ENCODE results near the gene ADARB2.

Gene ADARB2

GRCh38 chr10:1664333-1664964 is 72.9 kb downstream of the ADARB2 start:
- H3K4me1 Mint-ChIP-seq: no peaks in the 10 kb centered on the region
- no peak overlapping the region for H3K27ac Mint-ChIP-seq
- no peaks in the 10 kb centered on the region for H3K9me3 Mint-ChIP-seq
- no peaks in the 10 kb centered on the region for H3K36me3 Mint-ChIP-seq
- no peak overlapping the region for H3K4me3 Mint-ChIP-seq
- peaks cover 6% of the 10 kb centered on the region for H3K27me3 Mint-ChIP-seq

GRCh38 chr10:1663226-1663625 is 74.1 kb downstream of the ADARB2 start:
- Mint-ChIP-seq H3K36me3 (no peaks in the 10 kb centered on the region), H3K4me3 (no peak overlapping the region)

GRCh38 chr10:1662438-1663025 is 74.8 kb downstream of the ADARB2 start:
- Mint-ChIP-seq H3K27me3 (peaks cover 6% of the 10 kb centered on the region), H3K9me3 (no peaks in the 10 kb centered on the region), H3K4me1 (no peaks in the 10 kb centered on the region), H3K4me3 (no peak overlapping the region), H3K36me3 (no peaks in the 10 kb centered on the region), H3K27ac (no peak overlapping the region)

More at GRCh38 chr10:1663226-1663625, 74.1 kb downstream of the ADARB2 start:
- peaks cover 6% of the 10 kb centered on the region for H3K27me3 Mint-ChIP-seq
- no peaks in the 10 kb centered on the region for H3K4me1 Mint-ChIP-seq
- H3K9me3 Mint-ChIP-seq: no peaks in the 10 kb centered on the region
- H3K27ac Mint-ChIP-seq: no peak overlapping the region

DNA sequence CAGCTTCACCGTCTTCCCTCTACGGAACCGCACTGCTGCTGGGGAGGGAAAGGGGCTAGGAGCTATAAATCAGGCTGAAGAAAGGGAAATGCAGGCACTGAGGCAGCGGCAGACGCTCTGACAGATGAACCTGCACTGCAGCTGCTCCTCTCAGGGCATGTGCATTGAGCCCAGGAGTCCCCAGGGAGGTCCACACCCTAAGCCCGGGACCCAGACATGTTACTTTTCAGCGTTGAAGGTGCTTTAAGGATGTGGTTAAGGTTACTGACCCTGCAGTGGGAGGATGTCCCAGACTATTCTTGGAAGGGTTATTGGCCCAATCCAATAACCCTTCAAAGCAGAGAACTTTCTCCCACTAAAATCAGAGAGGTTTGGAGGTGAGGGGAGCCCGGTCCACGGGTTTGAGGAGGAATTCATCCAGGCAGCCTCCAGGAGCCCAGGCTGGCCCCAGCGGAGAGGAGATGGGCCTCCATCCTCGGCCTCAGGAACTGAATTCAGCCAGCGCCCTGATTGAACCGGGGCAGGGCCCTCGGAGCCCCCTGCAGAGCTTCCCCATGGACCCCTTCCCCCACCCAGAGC is 75.4 kb downstream of the ADARB2 start:
- H3K27ac Mint-ChIP-seq: no peak overlapping the region
- no peaks in the 10 kb centered on the region for H3K36me3 Mint-ChIP-seq
- H3K27me3 Mint-ChIP-seq: peaks cover 6% of the 10 kb centered on the region
- H3K4me3 Mint-ChIP-seq: no peak overlapping the region
- no peaks in the 10 kb centered on the region for H3K9me3 Mint-ChIP-seq
- no peaks in the 10 kb centered on the region for H3K4me1 Mint-ChIP-seq

DNA sequence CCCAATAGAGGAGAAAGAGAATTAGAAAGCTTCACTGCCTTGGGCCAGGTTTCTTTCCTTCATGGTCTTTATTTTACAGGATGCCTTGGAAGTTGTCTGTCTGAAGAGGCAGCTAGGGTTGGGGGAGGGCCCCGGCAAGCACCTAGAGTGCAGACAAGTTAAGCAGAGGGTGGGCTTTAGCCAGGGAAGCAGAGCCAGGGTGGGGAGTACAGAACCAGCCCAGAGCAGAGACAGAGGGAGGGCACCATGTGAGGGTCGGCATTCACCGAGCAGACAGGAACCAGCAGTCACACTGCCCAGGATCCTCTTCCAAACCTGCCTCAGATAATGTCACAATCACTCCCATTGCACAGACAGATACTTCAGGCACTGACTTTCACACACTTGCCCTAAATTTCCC is 75.9 kb downstream of the ADARB2 start:
- Mint-ChIP-seq H3K27ac (no peak overlapping the region), H3K4me1 (no peaks in the 10 kb centered on the region), H3K4me3 (no peak overlapping the region), H3K9me3 (no peaks in the 10 kb centered on the region), H3K27me3 (peaks cover 6% of the 10 kb centered on the region), H3K36me3 (no peaks in the 10 kb centered on the region)

- H3K4me1 Mint-ChIP-seq: no peaks in the 10 kb centered on the region
- no peak overlapping the region for H3K27ac Mint-ChIP-seq
- no peak overlapping the region for H3K4me3 Mint-ChIP-seq
Observed at GRCh38 chr10:1660815-1661214, 76.5 kb downstream of the ADARB2 start.

GRCh38 chr10:1660386-1660785 is 76.9 kb downstream of the ADARB2 start:
- H3K36me3 Mint-ChIP-seq: no peaks in the 10 kb centered on the region
- H3K27me3 Mint-ChIP-seq: peaks cover 6% of the 10 kb centered on the region
- no peak overlapping the region for H3K4me3 Mint-ChIP-seq
- no peaks in the 10 kb centered on the region for H3K9me3 Mint-ChIP-seq
- H3K27ac Mint-ChIP-seq: no peak overlapping the region
- H3K4me1 Mint-ChIP-seq: no peaks in the 10 kb centered on the region

More at GRCh38 chr10:1660815-1661214, 76.5 kb downstream of the ADARB2 start:
- peaks cover 6% of the 10 kb centered on the region for H3K27me3 Mint-ChIP-seq
- H3K9me3 Mint-ChIP-seq: no peaks in the 10 kb centered on the region
- H3K36me3 Mint-ChIP-seq: no peaks in the 10 kb centered on the region

DNA sequence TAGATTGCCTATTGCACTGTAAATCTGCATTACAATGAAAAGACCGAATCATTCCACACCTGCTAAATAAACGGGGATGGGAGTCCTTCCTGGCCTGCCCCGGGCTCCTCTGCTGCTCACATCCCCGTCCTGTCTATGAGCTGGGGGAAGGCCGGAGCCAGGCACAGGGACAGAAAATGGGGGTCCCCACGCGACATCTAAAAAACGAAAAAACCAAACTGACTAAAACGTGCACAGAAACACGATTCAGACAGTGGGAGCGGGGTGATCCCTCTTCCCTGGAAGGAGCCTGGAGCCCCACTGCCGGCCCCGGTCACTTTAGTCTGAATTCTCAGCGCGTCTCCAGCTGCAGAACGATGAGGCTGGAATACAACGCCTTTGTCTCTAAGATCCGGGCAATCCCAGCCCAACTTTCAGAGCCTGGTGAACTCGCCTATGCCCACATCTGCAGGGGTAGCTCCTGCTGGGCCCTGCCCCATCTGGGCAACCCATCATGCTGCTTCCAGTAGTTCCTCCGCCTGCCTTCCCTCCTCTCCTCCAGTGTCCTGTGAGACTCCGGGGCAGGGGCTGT is 78.0 kb downstream of the ADARB2 start:
- peaks cover 6% of the 10 kb centered on the region for H3K27me3 Mint-ChIP-seq
- no peak overlapping the region for H3K27ac Mint-ChIP-seq
- H3K9me3 Mint-ChIP-seq: no peaks in the 10 kb centered on the region
- no peaks in the 10 kb centered on the region for H3K4me1 Mint-ChIP-seq
- no peak overlapping the region for H3K4me3 Mint-ChIP-seq
- no peaks in the 10 kb centered on the region for H3K36me3 Mint-ChIP-seq

DNA sequence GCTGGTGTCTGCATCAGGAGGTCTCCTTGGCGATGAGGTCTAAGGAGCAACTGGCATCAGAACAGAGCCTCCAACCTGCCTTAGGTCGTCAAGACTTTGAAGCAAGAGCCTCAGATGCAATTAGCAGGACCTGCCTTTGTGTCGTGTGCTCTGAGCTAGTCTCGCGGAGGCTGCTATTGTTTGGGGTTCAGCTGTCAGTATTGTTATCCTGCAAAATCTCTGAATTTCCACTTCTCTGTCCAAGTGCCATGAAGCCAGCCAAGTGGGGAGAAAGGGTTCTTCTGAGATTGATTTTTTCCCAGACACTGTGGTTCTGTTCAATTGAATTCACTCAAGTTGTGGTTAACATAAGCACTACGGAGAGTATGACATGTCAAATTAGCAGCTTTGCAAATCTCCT is 78.7 kb downstream of the ADARB2 start:
- no peaks in the 10 kb centered on the region for H3K4me1 Mint-ChIP-seq
- H3K9me3 Mint-ChIP-seq: no peaks in the 10 kb centered on the region
- H3K4me3 Mint-ChIP-seq: no peak overlapping the region
- H3K27ac Mint-ChIP-seq: no peak overlapping the region
- no peaks in the 10 kb centered on the region for H3K36me3 Mint-ChIP-seq
- H3K27me3 Mint-ChIP-seq: peaks cover 3% of the 10 kb centered on the region

GRCh38 chr10:1657479-1657878 is 79.8 kb downstream of the ADARB2 start:
- Mint-ChIP-seq H3K9me3 (no peaks in the 10 kb centered on the region), H3K27ac (no peak overlapping the region), H3K36me3 (no peaks in the 10 kb centered on the region)

DNA sequence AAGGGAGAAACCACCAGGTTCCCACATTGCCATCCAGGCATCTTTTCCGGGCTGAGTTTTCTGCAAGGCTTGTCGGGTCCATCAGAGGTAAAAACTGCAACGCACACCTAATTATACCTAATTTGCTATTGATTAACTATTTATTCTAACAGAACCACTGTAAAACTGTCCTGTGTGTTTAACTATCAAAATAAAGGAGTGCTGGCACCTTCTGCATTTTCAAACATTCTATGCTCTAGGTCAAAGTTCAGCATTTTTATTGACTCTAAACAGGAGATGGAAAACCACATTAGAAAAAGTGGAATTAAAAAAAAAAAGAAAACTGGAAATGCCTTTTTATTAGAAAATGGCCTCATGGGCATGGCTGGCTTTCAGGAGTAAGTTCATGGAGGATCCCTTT is 82.0 kb downstream of the ADARB2 start:
- H3K36me3 Mint-ChIP-seq: no peaks in the 10 kb centered on the region

More at GRCh38 chr10:1657479-1657878, 79.8 kb downstream of the ADARB2 start:
- H3K27me3 Mint-ChIP-seq: peaks cover 3% of the 10 kb centered on the region
- no peaks in the 10 kb centered on the region for H3K4me1 Mint-ChIP-seq
- no peak overlapping the region for H3K4me3 Mint-ChIP-seq

GRCh38 chr10:1654811-1655356 is 82.4 kb downstream of the ADARB2 start:
- H3K4me1 Mint-ChIP-seq: no peaks in the 10 kb centered on the region
- H3K36me3 Mint-ChIP-seq: no peaks in the 10 kb centered on the region
- H3K27me3 Mint-ChIP-seq: no peaks in the 10 kb centered on the region
- H3K27ac Mint-ChIP-seq: no peak overlapping the region
- no peak overlapping the region for H3K4me3 Mint-ChIP-seq
- no peaks in the 10 kb centered on the region for H3K9me3 Mint-ChIP-seq

More for the DNA sequence above, 82.0 kb downstream of the ADARB2 start:
- Mint-ChIP-seq H3K9me3 (no peaks in the 10 kb centered on the region), H3K27me3 (no peaks in the 10 kb centered on the region), H3K4me1 (no peaks in the 10 kb centered on the region), H3K27ac (no peak overlapping the region), H3K4me3 (no peak overlapping the region)

DNA sequence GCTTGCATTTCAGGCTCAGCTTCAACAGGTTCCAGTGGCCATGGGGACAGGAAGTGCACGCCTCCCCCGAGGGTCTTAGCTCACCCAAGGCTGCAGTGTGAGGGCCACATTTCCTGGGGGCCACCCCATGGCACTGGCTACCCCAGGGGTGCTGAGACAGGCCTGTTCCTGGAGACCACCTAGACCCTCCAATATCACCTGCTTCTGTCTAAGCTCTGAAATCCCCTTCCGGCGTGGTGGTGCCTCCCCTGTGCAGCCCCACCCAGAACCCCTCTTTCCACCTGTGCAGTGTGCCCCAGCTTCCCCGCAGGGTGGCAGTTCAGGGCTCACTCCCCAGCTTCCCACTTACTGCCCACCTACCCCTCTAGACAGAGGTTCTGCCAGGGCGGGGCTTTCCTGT is 83.1 kb downstream of the ADARB2 start:
- Mint-ChIP-seq H3K27me3 (no peaks in the 10 kb centered on the region), H3K27ac (no peak overlapping the region)

DNA sequence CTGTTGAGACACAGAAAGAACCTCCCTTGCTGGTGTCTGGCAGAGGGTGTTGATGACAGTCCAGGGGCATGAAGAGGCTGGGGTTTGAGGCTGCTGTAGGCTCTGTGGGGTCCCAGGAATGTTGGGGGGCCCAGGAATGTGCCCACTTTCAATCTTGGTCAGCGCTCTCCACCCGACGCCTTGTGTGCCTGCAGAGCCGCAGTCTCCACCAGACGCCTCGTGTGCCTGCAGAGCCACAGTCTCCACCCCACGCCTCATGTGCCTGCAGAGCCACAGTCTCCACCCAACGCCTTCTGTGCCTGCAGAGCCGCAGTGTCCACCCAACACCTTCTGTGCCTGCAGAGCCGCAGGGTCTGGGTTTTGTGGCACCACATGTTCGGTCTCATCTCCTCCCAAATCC is 84.0 kb downstream of the ADARB2 start:
- H3K36me3 Mint-ChIP-seq: no peaks in the 10 kb centered on the region
- no peaks in the 10 kb centered on the region for H3K4me1 Mint-ChIP-seq
- no peak overlapping the region for H3K4me3 Mint-ChIP-seq
- no peaks in the 10 kb centered on the region for H3K9me3 Mint-ChIP-seq
- H3K27me3 Mint-ChIP-seq: no peaks in the 10 kb centered on the region
- H3K27ac Mint-ChIP-seq: no peak overlapping the region

More for the DNA sequence above, 83.1 kb downstream of the ADARB2 start:
- Mint-ChIP-seq H3K4me1 (no peaks in the 10 kb centered on the region), H3K4me3 (no peak overlapping the region), H3K36me3 (no peaks in the 10 kb centered on the region), H3K9me3 (no peaks in the 10 kb centered on the region)

DNA sequence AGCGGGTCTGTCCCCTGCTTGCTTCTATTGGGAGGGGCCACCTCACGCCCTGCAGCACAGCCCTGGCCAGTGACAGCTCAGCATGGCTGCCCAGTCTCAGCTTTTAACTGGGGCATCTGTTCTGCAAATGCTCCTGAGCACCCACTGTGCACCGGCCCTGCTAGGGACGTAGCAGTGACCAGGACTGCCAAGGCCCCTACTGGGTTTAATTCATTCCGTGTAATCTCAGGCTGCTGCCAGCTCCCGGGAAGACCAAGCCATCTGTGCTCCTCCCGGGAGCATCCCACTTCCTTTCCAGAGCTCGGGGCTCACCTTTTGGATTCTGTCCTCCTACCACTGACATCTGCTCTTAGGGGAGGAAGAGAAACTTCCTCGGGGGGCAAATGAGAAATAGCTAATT is 85.2 kb downstream of the ADARB2 start:
- Mint-ChIP-seq H3K4me3 (no peak overlapping the region), H3K27ac (no peak overlapping the region), H3K9me3 (no peaks in the 10 kb centered on the region), H3K36me3 (no peaks in the 10 kb centered on the region), H3K27me3 (no peaks in the 10 kb centered on the region), H3K4me1 (no peaks in the 10 kb centered on the region)
